Amygdala (tissue), 56 donors: ENCODE data around the gene STIMATE.

Experiments
- DNase-seq, 56 donors: peaks; one replicate each; lab custom pipeline; 2025; lab: John Stamatoyannopoulos, UW

Gene STIMATE

GRCh38 chr3:52895418-52895817 is 1.9 kb downstream of the STIMATE start:
- DNase-seq: no peak

GRCh38 chr3:52894756-52895155 is 2.6 kb downstream of the STIMATE start:
- no peak for DNase-seq

- DNase-seq: peak in 2 of 56 donors; percentile 16 to 30
Measured at GRCh38 chr3:52893723-52894122, 3.6 kb downstream of the STIMATE start.

GRCh38 chr3:52892625-52893311 is 4.6 kb downstream of the STIMATE start:
- DNase-seq: no peak

- peak in 1 of 56 donors; percentile 11 for DNase-seq
Measured at GRCh38 chr3:52892290-52892624, 5.1 kb downstream of the STIMATE start.

GRCh38 chr3:52891615-52892081 is 5.7 kb downstream of the STIMATE start:
- no peak for DNase-seq

GRCh38 chr3:52891164-52891563 is 6.2 kb downstream of the STIMATE start:
- DNase-seq: no peak

GRCh38 chr3:52890735-52891134 is 6.6 kb downstream of the STIMATE start:
- no peak for DNase-seq

GRCh38 chr3:52889901-52890300 is 7.4 kb downstream of the STIMATE start:
- DNase-seq: no peak

GRCh38 chr3:52887166-52887565 is 10.2 kb downstream of the STIMATE start:
- no peak for DNase-seq

- no peak for DNase-seq
Measured at GRCh38 chr3:52886049-52886730, 11.2 kb downstream of the STIMATE start.

GRCh38 chr3:52882377-52882776 is 15.0 kb downstream of the STIMATE start:
- DNase-seq: no peak

- DNase-seq: no peak
Measured at GRCh38 chr3:52881871-52882270, 15.5 kb downstream of the STIMATE start.

GRCh38 chr3:52880474-52880873 is 16.9 kb downstream of the STIMATE start:
- no peak for DNase-seq

- no peak for DNase-seq
Measured at GRCh38 chr3:52880047-52880446, 17.3 kb downstream of the STIMATE start.

- no peak for DNase-seq
Measured at GRCh38 chr3:52879581-52879980, 17.8 kb downstream of the STIMATE start.

GRCh38 chr3:52879090-52879489 is 18.3 kb downstream of the STIMATE start:
- no peak for DNase-seq

GRCh38 chr3:52877085-52877484 is 20.3 kb downstream of the STIMATE start:
- no peak for DNase-seq

GRCh38 chr3:52874864-52875587 is 22.3 kb downstream of the STIMATE start:
- no peak for DNase-seq

- DNase-seq: no peak
Measured at GRCh38 chr3:52874160-52874701, 23.1 kb downstream of the STIMATE start.

GRCh38 chr3:52873433-52874159 is 23.8 kb downstream of the STIMATE start:
- DNase-seq: peak in 3 of 56 donors; percentile 26 to 34 (median 29)
